B cell (primary cell): ENCODE results near the gene ENTPD1.

Source experiments
- EZH2 ChIP-seq: IDR thresholded peaks from 2 replicates; pipeline ENCODE4 v1.6.1; 2012; ENCODE audit warnings: borderline replicate concordance, low read depth, mild to moderate bottlenecking, moderate library complexity, low read length; ENCODE audit not compliant: insufficient read depth, poor library complexity, severe bottlenecking
- TF ChIP-seq, protein P1 (sequence below): fragments of 200-600 bp; IDR thresholded peaks from one replicate; pipeline ENCODE4 v1.8.0; 2022; ENCODE audit warnings: antibody characterized with exemption, mild to moderate bottlenecking

DNA sequence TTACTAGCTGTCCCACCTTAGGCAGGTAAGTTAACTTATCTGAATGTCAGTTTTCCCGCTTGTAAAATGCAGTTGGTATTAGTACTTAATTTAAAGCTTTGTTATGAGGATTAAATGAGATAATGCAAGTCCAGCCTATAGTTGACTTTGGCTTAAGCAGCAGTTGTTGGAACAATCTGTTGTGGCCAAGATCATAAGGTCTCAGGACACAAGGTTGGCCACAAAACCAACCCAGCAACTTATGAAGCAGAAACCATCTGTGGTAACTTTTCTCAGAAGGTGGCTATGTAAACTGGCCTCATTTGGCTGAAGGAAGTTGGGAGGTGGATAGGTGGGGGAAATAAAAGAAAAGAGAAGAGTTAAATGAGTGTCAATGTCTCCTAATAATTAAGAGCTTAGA lies 29.4 kb downstream of the ENTPD1 start:
- TF ChIP-seq, protein P1, sequence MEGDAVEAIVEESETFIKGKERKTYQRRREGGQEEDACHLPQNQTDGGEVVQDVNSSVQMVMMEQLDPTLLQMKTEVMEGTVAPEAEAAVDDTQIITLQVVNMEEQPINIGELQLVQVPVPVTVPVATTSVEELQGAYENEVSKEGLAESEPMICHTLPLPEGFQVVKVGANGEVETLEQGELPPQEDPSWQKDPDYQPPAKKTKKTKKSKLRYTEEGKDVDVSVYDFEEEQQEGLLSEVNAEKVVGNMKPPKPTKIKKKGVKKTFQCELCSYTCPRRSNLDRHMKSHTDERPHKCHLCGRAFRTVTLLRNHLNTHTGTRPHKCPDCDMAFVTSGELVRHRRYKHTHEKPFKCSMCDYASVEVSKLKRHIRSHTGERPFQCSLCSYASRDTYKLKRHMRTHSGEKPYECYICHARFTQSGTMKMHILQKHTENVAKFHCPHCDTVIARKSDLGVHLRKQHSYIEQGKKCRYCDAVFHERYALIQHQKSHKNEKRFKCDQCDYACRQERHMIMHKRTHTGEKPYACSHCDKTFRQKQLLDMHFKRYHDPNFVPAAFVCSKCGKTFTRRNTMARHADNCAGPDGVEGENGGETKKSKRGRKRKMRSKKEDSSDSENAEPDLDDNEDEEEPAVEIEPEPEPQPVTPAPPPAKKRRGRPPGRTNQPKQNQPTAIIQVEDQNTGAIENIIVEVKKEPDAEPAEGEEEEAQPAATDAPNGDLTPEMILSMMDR = no peak
- no peak for TF ChIP-seq EZH2
